Endodermal cell (in vitro differentiated cells): ENCODE data around the gene SLC6A18. TPM values are rescaled to one million over a fixed set of nuclear protein-coding genes. Genes with fewer than 3 reads are reported as not detected.

ENCODE experiments used
- DNase-seq: peaks from one replicate; pipeline ENCODE4 v3.0.0-alpha.2; 2017
- H3K27ac ChIP-seq: 2 replicates; pipeline ENCODE4 v1.5.1; 2013; ENCODE audit warnings: mild to moderate bottlenecking, low read depth, low read length, moderate library complexity
- H3K27me3 ChIP-seq: 2 replicates; pipeline ENCODE4 v1.6.1; 2013; ENCODE audit warnings: mild to moderate bottlenecking, low read length, moderate library complexity; ENCODE audit not compliant: insufficient read depth, control insufficient read depth, poor library complexity, severe bottlenecking
- H3K36me3 ChIP-seq: 2 replicates; pipeline ENCODE4 v1.7.0; 2013; ENCODE audit warnings: mild to moderate bottlenecking, low read length, moderate library complexity; ENCODE audit not compliant: control insufficient read depth, insufficient read depth
- H3K4me1 ChIP-seq: one replicate; pipeline ENCODE4 v1.7.0; 2013; ENCODE audit warnings: low read length; ENCODE audit not compliant: control insufficient read depth, insufficient read depth
- H3K4me3 ChIP-seq: 2 replicates; pipeline ENCODE4 v1.5.1; 2013; ENCODE audit warnings: mild to moderate bottlenecking, low read length, moderate library complexity
- H3K9ac ChIP-seq: 2 replicates; pipeline ENCODE4 v1.6.1; 2013; ENCODE audit warnings: mild to moderate bottlenecking, low read length, moderate library complexity; ENCODE audit not compliant: poor library complexity, severe bottlenecking; ENCODE audit errors: extremely low read depth
- H3K9me3 ChIP-seq: 2 replicates; pipeline ENCODE4 v1.6.1; 2013; ENCODE audit warnings: mild to moderate bottlenecking, low read length, moderate library complexity; ENCODE audit not compliant: control insufficient read depth
- H3K27ac Mint-ChIP-seq: 2 replicates; pipeline ENCODE4 v1.8.0; 2020; ENCODE audit warnings: mixed read lengths
- H3K27me3 Mint-ChIP-seq: 2 replicates; pipeline ENCODE4 v1.8.0; 2021; ENCODE audit warnings: mild to moderate bottlenecking, mixed read lengths; ENCODE audit not compliant: insufficient read depth
- H3K36me3 Mint-ChIP-seq: 2 replicates; pipeline ENCODE4 v1.8.0; 2020; ENCODE audit warnings: low read depth, mixed read lengths
- H3K4me1 Mint-ChIP-seq: 2 replicates; pipeline ENCODE4 v1.8.0; 2020; ENCODE audit warnings: mixed read lengths
- H3K4me3 Mint-ChIP-seq: 2 replicates; pipeline ENCODE4 v1.8.0; 2020; ENCODE audit warnings: mild to moderate bottlenecking, moderate library complexity, mixed read lengths
- H3K9me3 Mint-ChIP-seq: 2 replicates; pipeline ENCODE4 v1.8.0; 2020; ENCODE audit warnings: mild to moderate bottlenecking, mixed read lengths
- WGBS, 2 experiments: methylation state at CpG; one replicate each; pipeline versions ENCODE4 v1.1.5 to v1.1.7; 2013; ENCODE audit warnings: missing lambda C conversion rate in 2 of 2, mixed read lengths in 1 of 2; ENCODE audit not compliant: insufficient coverage in 1 of 2, insufficient read length in 1 of 2; 5-methylcytosine and 5-hydroxymethylcytosine counted together
- total RNA-seq, 2 donors: library from RNA; stranded (reverse); fragmentation: NEBNext Ultra II Directional in 1 of 2; extraction: Animal tissue kit (Norgen Biotek cat#: 25700) in 1 of 2; gene quantifications; 2 replicates in 1 of 2; 3 replicates in 1 of 2; pipeline ENCODE4 v1.2.1, GENCODE V29; 2021
- TF ChIP-seq, protein P1 (sequence below): fragments of 200-600 bp; sonication (generic); conservative IDR thresholded peaks from 2 replicates; pipeline ENCODE4 v1.5.0; 2021; ENCODE audit warnings: antibody characterized with exemption, mild to moderate bottlenecking

SLC6A18 gene
- total RNA-seq, 2 donors from 2014 or later = not detected

DNA sequence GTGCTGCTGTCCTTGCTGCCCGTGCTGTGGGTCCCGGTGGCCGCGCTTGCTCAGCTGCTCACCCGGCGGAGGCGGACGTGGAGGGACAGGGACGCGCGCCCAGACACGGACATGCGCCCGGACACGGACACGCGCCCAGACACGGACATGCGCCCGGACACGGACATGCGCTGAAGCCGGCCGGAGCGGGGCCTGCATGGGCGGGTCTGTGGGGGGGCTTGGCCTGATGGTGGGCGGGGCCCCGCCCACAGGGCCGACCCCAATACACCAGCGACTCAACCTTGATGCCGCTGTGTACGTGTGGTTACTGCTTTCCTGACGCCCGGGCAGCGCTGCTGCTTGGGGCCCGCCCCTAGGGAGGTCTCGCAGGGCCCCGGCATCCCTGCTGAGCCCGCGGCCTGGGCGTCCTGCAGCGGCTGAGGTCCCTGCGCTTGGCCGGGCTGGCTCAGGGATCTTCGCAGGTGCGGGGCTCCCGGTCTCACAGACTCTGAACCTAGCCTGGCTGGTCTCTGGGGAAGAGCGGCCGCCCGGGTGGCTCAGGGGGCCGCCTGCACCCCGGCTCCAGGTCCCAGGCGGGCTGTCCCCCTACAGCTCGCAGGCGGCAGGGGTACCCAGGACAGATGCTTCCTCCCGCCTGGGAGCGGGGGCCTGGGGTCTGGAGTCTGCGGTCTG is 20.9 kb downstream of the SLC6A18 start:
- H3K36me3 ChIP-seq = no peaks in the 10 kb centered on the region
- no peak for DNase-seq
- H3K4me3 ChIP-seq = no peak overlapping the region
- H3K27me3 ChIP-seq = no peaks in the 10 kb centered on the region
- H3K4me1 Mint-ChIP-seq = no peaks in the 10 kb centered on the region
- no peak overlapping the region for H3K4me3 Mint-ChIP-seq
- no peak overlapping the region for H3K27ac Mint-ChIP-seq
- no peak overlapping the region for H3K9ac ChIP-seq
- no peaks in the 10 kb centered on the region for H3K9me3 ChIP-seq
- H3K36me3 Mint-ChIP-seq = no peaks in the 10 kb centered on the region
- no peaks in the 10 kb centered on the region for H3K27me3 Mint-ChIP-seq
- 82 to 91% methylated on average over 27 to 58 of the region's 58 CpGs for WGBS, 2 experiments
- no peaks in the 10 kb centered on the region for H3K9me3 Mint-ChIP-seq
- TF ChIP-seq, protein P1, sequence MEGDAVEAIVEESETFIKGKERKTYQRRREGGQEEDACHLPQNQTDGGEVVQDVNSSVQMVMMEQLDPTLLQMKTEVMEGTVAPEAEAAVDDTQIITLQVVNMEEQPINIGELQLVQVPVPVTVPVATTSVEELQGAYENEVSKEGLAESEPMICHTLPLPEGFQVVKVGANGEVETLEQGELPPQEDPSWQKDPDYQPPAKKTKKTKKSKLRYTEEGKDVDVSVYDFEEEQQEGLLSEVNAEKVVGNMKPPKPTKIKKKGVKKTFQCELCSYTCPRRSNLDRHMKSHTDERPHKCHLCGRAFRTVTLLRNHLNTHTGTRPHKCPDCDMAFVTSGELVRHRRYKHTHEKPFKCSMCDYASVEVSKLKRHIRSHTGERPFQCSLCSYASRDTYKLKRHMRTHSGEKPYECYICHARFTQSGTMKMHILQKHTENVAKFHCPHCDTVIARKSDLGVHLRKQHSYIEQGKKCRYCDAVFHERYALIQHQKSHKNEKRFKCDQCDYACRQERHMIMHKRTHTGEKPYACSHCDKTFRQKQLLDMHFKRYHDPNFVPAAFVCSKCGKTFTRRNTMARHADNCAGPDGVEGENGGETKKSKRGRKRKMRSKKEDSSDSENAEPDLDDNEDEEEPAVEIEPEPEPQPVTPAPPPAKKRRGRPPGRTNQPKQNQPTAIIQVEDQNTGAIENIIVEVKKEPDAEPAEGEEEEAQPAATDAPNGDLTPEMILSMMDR = no peak
- H3K27ac ChIP-seq = no peak overlapping the region
- H3K4me1 ChIP-seq = no peaks in the 10 kb centered on the region

DNA sequence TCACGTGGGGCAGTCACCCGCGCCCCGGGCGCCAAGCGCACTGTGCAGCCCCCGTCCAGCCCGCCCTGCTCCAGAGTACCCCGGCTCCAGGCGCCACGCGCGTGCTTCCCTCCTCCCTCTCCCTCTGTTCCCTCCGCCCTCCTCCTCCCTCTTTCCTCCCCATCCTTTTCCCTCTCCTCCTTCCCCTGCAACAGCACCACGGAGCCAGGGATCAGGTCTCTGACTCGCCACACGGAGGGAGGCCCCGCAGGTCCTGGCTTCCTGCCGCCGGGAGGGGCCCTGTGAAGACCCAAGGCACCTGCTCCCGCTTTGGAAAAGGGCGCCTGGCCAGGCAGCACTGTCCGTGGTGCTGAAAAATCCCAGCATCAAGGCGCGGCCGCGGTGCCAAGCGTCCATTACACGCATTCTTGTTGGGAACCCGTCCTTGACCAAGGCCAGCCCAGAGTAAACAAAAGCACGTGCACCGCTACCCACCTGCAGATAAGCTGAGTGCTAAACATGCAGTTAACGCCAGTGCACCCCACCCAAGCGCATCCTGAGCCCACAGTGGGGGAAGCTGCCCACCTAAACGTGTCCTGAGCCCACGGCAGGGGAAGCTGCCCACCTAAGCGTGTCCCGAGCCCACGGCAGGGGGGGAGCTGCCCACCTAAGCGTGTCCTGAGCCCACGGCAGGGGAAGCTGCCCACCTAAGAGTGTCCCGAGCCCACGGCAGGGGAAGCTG is 21.7 kb downstream of the SLC6A18 start:
- Histone ChIP-seq H3K36me3 (no peaks in the 10 kb centered on the region), H3K9ac (no peak overlapping the region), H3K9me3 (no peaks in the 10 kb centered on the region), H3K4me1 (no peaks in the 10 kb centered on the region), H3K27ac (no peak overlapping the region), H3K27me3 (no peaks in the 10 kb centered on the region), H3K4me3 (no peak overlapping the region)
- Mint-ChIP-seq H3K27me3 (no peaks in the 10 kb centered on the region), H3K36me3 (no peaks in the 10 kb centered on the region), H3K27ac (no peak overlapping the region), H3K9me3 (no peaks in the 10 kb centered on the region), H3K4me3 (no peak overlapping the region), H3K4me1 (no peaks in the 10 kb centered on the region)
- TF ChIP-seq, protein P1 = no peak
- peak; percentile 94 for DNase-seq
- 22 to 44% methylated on average over 15 to 43 of the region's 43 CpGs for WGBS, 2 experiments

DNA sequence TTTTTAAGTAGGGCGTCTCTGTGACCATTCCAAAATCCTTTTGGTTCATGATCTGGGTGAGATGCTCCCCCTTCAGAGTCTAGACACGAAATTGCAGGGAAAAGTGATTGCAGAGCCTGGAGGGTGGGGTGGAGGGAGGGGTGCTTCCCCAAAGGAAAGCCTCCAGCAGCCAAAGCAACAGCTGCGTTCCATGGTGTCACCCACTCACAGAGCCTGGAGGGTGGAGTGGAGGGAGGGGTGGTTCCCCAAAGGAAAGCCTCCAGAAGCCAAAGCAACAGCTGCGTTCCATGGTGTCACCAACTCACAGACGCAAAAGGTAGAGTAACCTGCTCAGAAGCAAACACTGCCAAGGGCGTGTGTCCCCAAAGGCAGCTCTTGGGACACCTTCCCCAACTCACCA is 22.6 kb downstream of the SLC6A18 start:
- TF ChIP-seq, protein P1 = no peak

More for the DNA sequence above, 22.6 kb downstream of the SLC6A18 start:
- Mint-ChIP-seq H3K4me3 (no peak overlapping the region), H3K9me3 (no peaks in the 10 kb centered on the region), H3K36me3 (no peaks in the 10 kb centered on the region), H3K27ac (no peak overlapping the region), H3K4me1 (peaks cover 4% of the 10 kb centered on the region), H3K27me3 (no peaks in the 10 kb centered on the region)
- no peak overlapping the region for H3K4me3 ChIP-seq
- no peaks in the 10 kb centered on the region for H3K9me3 ChIP-seq
- no peak overlapping the region for H3K27ac ChIP-seq
- H3K4me1 ChIP-seq = no peaks in the 10 kb centered on the region
- DNase-seq = no peak
- H3K27me3 ChIP-seq = no peaks in the 10 kb centered on the region
- H3K9ac ChIP-seq = no peak overlapping the region
- 84 to 85% methylated on average over 5 to 6 of the region's 6 CpGs for WGBS, 2 experiments
- no peaks in the 10 kb centered on the region for H3K36me3 ChIP-seq
